H7 (cell line): ENCODE measurements around the gene CDK5R1. TPM values are rescaled to one million over a fixed set of nuclear protein-coding genes. Genes with fewer than 3 reads are reported as not detected.
"Not testable (repeated sequence)": the region's sequence is repeated elsewhere in the genome, so short reads cannot be mapped to it uniquely, and the experiment has no call there.

ENCODE experiments used
- DNase-seq: peaks from one replicate; pipeline ENCODE4 v3.0.0; 2012
- H3K27me3 ChIP-seq: 2 replicates; pipeline ENCODE4 v1.6.0; 2011; ENCODE audit warnings: mild to moderate bottlenecking, low read length; ENCODE audit not compliant: control insufficient read depth, insufficient read depth
- H3K36me3 ChIP-seq: replicated peaks from 2 replicates; pipeline ENCODE4 v1.5.1; 2011; ENCODE audit warnings: low read length; ENCODE audit not compliant: control insufficient read depth, insufficient read depth
- H3K4me3 ChIP-seq: 2 replicates; pipeline ENCODE4 v1.5.1; 2011; ENCODE audit warnings: low read depth, mild to moderate bottlenecking, control low read depth, low read length, moderate library complexity; ENCODE audit not compliant: insufficient read depth
- total RNA-seq: library from RNA; depleted of rRNA; stranded (reverse); fragments of >200 nt; shearing (Covaris generic); gene quantifications from 2 replicates; pipeline ENCODE4 v1.2.3, GENCODE V29; 2014; rRNA removed

CDK5R1 gene
- total RNA-seq, 1 experiment from 2014 or later, result 9.9 TPM

GRCh38 chr17:32524553-32524880 lies 37.7 kb downstream of the CDK5R1 start:
- DNase-seq, H3K36me3 ChIP-seq, H3K4me3 ChIP-seq, H3K27me3 ChIP-seq: not testable (repeated sequence)

DNA sequence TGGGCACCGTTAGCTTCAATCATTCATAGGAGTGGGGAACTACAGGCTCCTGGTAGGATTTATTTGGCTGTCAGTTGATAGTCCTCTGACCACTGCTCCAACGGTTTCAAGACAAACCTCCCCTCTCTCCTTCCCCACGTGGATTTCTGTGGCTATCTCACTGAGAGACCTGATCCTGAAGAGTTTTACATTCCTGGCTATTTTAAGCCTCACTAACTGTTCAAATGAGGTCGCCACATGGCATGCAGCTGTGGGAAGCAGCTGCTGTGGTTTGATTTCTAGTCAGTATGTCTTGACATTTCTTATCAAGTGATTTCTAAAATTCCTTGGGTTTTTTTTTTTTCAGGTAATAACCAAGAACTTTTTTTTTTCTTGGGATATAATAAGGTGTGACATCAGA lies 38.3 kb downstream of the CDK5R1 start:
- DNase-seq, result no peak
- H3K36me3 ChIP-seq, result no peaks in the 10 kb centered on the region
- no peaks in the 10 kb centered on the region for H3K27me3 ChIP-seq
- H3K4me3 ChIP-seq, result no peak overlapping the region

GRCh38 chr17:32527146-32527545 lies 40.4 kb downstream of the CDK5R1 start:
- H3K4me3 ChIP-seq, result no peak overlapping the region
- no peaks in the 10 kb centered on the region for H3K27me3 ChIP-seq
- no peaks in the 10 kb centered on the region for H3K36me3 ChIP-seq
- no peak for DNase-seq

DNA sequence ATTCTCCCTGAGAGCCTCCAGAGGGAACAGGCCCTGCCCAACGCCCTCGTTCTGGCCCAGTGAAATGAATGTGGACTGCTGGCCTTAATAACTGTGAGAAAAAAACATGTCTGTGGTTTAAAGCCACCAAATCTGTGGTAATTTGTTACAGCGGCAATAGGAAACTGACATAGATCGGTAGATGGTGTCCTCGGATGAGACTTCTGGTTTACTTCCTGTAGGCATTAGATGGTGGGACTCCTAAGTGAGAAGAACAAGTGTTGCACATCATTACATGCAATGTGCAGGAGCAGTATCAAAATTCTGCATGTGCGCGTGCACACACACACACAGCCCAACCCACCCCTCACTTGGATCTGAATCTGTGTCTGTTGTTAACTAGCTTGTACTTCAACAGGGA lies 42.0 kb downstream of the CDK5R1 start:
- Histone ChIP-seq H3K27me3 (no peaks in the 10 kb centered on the region), H3K36me3 (no peaks in the 10 kb centered on the region), H3K4me3 (no peak overlapping the region)
- no peak for DNase-seq

DNA sequence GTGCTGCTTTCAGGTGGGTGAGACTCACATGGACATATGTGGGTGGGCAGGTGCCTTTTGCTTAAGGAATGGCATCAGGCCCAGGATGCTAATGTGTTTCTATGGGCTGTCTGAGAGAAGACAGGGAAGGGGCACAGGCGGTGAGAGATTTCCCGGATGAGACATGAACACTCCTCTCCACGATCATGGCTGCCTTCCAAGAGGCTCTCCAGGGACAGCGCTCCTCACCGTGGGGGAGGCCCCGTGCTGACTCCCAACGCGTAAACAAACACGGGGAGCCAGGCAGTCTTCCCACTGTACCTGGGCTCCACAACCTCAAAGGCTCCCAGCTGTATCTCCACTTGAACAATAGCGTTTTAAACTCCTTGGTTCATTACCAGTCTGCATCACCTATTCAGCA lies 42.8 kb downstream of the CDK5R1 start:
- H3K4me3 ChIP-seq, result no peak overlapping the region
- no peaks in the 10 kb centered on the region for H3K27me3 ChIP-seq

DNA sequence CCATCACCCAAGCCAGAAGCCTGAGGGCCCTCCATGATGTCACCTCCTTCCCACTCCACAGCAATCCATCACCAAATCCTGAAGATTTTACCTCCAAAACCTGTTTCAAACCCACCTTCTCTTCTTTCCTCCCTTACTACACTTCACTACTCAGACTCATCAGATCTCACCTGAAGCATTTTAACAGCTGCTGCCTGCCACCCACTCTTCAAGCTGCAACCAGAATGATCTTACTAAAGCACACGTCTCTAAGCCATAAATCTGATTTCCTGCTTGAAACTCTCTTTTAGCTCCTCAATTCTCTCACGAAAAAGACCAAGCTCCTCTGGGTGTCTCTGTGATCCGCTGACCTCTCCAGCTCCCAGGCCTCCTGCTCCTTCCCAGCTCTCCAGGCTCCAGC lies 46.5 kb downstream of the CDK5R1 start:
- DNase-seq, result no peak
- Histone ChIP-seq H3K4me3 (no peak overlapping the region), H3K36me3 (no peaks in the 10 kb centered on the region), H3K27me3 (no peaks in the 10 kb centered on the region)

More for the DNA sequence above, 42.8 kb downstream of the CDK5R1 start:
- no peaks in the 10 kb centered on the region for H3K36me3 ChIP-seq
- DNase-seq, result no peak

DNA sequence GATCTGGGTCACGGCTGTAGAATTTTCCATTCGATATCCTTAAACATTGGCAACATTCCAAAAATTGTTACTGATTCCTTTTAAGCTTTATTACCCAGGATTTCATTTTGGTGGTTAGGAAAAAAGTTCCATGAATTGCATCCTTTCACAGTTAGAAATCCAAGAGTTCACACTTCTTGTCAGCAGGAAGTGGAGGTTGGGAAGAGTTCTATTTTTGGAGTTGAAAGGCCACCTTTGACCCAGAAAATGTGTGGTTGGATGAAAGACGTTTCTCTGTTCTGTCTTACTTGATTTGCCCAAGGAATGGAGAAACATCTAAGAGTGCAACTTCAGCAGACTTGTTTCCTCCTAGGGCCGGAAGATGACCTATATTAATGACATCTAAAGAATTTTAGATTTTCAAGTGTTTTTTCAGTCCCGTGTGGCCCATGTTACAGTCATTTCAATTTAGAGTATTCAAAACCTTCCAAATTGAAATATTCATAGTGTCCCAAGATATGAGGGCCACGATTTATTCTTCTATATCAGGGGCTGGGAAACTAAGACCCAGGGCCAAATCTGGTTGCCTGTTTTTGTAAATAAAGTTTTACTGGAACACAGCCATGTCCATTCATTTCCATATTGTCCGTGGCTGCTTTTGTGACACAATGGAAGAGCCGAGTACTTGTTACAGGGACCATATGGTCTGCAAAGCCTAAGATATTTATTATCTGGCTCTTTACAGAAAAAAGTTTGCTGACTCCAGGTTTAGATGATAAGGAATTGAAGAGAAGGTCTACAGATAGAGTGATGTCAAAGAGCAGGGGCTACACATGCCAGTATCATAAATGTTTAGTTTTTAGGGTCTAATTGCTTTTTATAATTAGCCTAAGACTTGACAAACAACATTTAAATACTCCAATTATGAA lies 50.2 kb downstream of the CDK5R1 start:
- Histone ChIP-seq H3K4me3 (no peak overlapping the region), H3K36me3 (no peaks in the 10 kb centered on the region), H3K27me3 (no peaks in the 10 kb centered on the region)
- DNase-seq, result no peak

Other genes starting within 250 kb of the CDK5R1 start
- gene RHBDL3, start 221.2 kb upstream of the CDK5R1 start, total RNA-seq, result 5.8 and 8.5 TPM in 2 replicates
- 52.4 and 73.0 TPM in 2 replicates for gene C17orf75, start 144.8 kb upstream of the CDK5R1 start, total RNA-seq
- gene ZNF207, start 136.8 kb upstream of the CDK5R1 start, total RNA-seq, result 132 and 135 TPM in 2 replicates
- gene PSMD11, start 42.5 kb upstream of the CDK5R1 start, total RNA-seq, result 101 and 121 TPM in 2 replicates